Fibroblast of upper back skin (primary cell): ENCODE data around the gene ORAI2.
"Not testable (repeated sequence)": the region's sequence is repeated elsewhere in the genome, so short reads cannot be mapped to it uniquely, and the experiment has no call there.

Source experiments
- DNase-seq: peaks from one replicate; pipeline ENCODE4 v3.0.0-alpha.2; 2013

Gene ORAI2

GRCh38 chr7:102469972-102470825 lies 36.8 kb downstream of the ORAI2 start:
- no peak for DNase-seq

- DNase-seq: no peak
Observed at GRCh38 chr7:102471791-102472125, 38.4 kb downstream of the ORAI2 start.

GRCh38 chr7:102472126-102473041 lies 39.0 kb downstream of the ORAI2 start:
- no peak for DNase-seq

- DNase-seq: no peak
Observed at GRCh38 chr7:102473271-102473991, 40.1 kb downstream of the ORAI2 start.

GRCh38 chr7:102474116-102474515 lies 40.7 kb downstream of the ORAI2 start:
- not testable (repeated sequence) for DNase-seq

GRCh38 chr7:102474736-102475435 lies 41.5 kb downstream of the ORAI2 start:
- DNase-seq: not testable (repeated sequence)

- peak; percentile 71 for DNase-seq
Observed at GRCh38 chr7:102478314-102479208, 45.2 kb downstream of the ORAI2 start, which contains the start of gene POLR2J. POLR2J (minus strand) TSS chr7:102478922; CDS start chr7:102478860, 62 bp downstream.

- not testable (repeated sequence) for DNase-seq
Observed at GRCh38 chr7:102479209-102479584, 45.8 kb downstream of the ORAI2 start.

- not testable (repeated sequence) for DNase-seq
Observed at GRCh38 chr7:102479982-102480637, 46.7 kb downstream of the ORAI2 start.

GRCh38 chr7:102481962-102482361 lies 48.6 kb downstream of the ORAI2 start:
- DNase-seq: not testable (repeated sequence)

- not testable (repeated sequence) for DNase-seq
Observed at GRCh38 chr7:102484317-102484716, 50.9 kb downstream of the ORAI2 start.

GRCh38 chr7:102490529-102491075 lies 57.2 kb downstream of the ORAI2 start:
- DNase-seq: not testable (repeated sequence)

GRCh38 chr7:102493220-102493935 lies 60.0 kb downstream of the ORAI2 start:
- not testable (repeated sequence) for DNase-seq

- not testable (repeated sequence) for DNase-seq
Observed at GRCh38 chr7:102494026-102494425, 60.7 kb downstream of the ORAI2 start.

- DNase-seq: not testable (repeated sequence)
Observed at GRCh38 chr7:102494473-102495149, 61.2 kb downstream of the ORAI2 start.

- DNase-seq: not testable (repeated sequence)
Observed at GRCh38 chr7:102496861-102497260, 63.5 kb downstream of the ORAI2 start.

- DNase-seq: not testable (repeated sequence)
Observed at GRCh38 chr7:102497308-102497707, 63.9 kb downstream of the ORAI2 start.

- DNase-seq: not testable (repeated sequence)
Observed at GRCh38 chr7:102498321-102498720, 64.9 kb downstream of the ORAI2 start.

GRCh38 chr7:102503141-102503540 lies 69.8 kb downstream of the ORAI2 start:
- DNase-seq: not testable (repeated sequence)
